ENCODE data around the gene SERHL2.
"Not testable (repeated sequence)": the region's sequence is repeated elsewhere in the genome, so short reads cannot be mapped to it uniquely, and the experiment has no call there.

SERHL2 gene

GRCh38 chr22:42611051-42611450, 57.3 kb downstream of the SERHL2 start:
- Histone ChIP-seq H3K27ac (ENCODE audit: low read length) (no peak overlapping the region), H3K4me1 (ENCODE audit: control insufficient read depth in 1 of 2, insufficient read depth in 2 of 2, low read length in 2 of 2) (peaks cover 20 to 54% of the 10 kb centered on the region in 2 donors), H3K36me3 (ENCODE audit: control insufficient read depth in 1 of 2, insufficient read depth in 2 of 2, low read length in 2 of 2) (peaks cover 4 to 14% of the 10 kb centered on the region in 2 donors), H3K4me3 (ENCODE audit: low read depth in 1 of 2, low read length in 2 of 2) (no peak overlapping the region), H3K9me3 (ENCODE audit: control insufficient read depth in 1 of 2, low read length in 2 of 2) (no peaks in the 10 kb centered on the region), H3K27me3 (ENCODE audit: low read depth, low read length) (no peaks in the 10 kb centered on the region)

- no peaks in the 10 kb centered on the region for H3K27me3 ChIP-seq (ENCODE audit: low read depth, low read length)
- no peaks in the 10 kb centered on the region for H3K9me3 ChIP-seq (ENCODE audit: control insufficient read depth in 1 of 2, low read length in 2 of 2)
- H3K36me3 ChIP-seq (ENCODE audit: control insufficient read depth in 1 of 2, insufficient read depth in 2 of 2, low read length in 2 of 2): peaks cover 4 to 14% of the 10 kb centered on the region in 2 donors
- peaks cover 20 to 54% of the 10 kb centered on the region in 2 donors for H3K4me1 ChIP-seq (ENCODE audit: control insufficient read depth in 1 of 2, insufficient read depth in 2 of 2, low read length in 2 of 2)
- no peak overlapping the region for H3K4me3 ChIP-seq (ENCODE audit: low read depth in 1 of 2, low read length in 2 of 2)
- peak overlapping the region; percentile 2 for H3K27ac ChIP-seq (ENCODE audit: low read length)
Observed at GRCh38 chr22:42612336-42612735, 58.6 kb downstream of the SERHL2 start.

- Histone ChIP-seq H3K9me3 (ENCODE audit: control insufficient read depth in 1 of 2, low read length in 2 of 2) (no peaks in the 10 kb centered on the region), H3K4me1 (ENCODE audit: control insufficient read depth in 1 of 2, insufficient read depth in 2 of 2, low read length in 2 of 2) (peaks cover 20 to 46% of the 10 kb centered on the region in 2 donors), H3K36me3 (ENCODE audit: control insufficient read depth in 1 of 2, insufficient read depth in 2 of 2, low read length in 2 of 2) (peaks cover 4 to 18% of the 10 kb centered on the region in 2 donors), H3K27ac (ENCODE audit: low read length) (peak overlapping the region; percentile 98), H3K4me3 (ENCODE audit: low read depth in 1 of 2, low read length in 2 of 2) (peak overlapping the region; percentile 72 to 76), H3K27me3 (ENCODE audit: low read depth, low read length) (no peaks in the 10 kb centered on the region)
Observed at GRCh38 chr22:42613872-42614301, 60.1 kb downstream of the SERHL2 start.

- Histone ChIP-seq H3K27me3 (ENCODE audit: low read depth, low read length) (no peaks in the 10 kb centered on the region), H3K27ac (ENCODE audit: low read length) (peak within 1 kb of the TSS; percentile 98), H3K9me3 (ENCODE audit: control insufficient read depth in 1 of 2, low read length in 2 of 2) (no peaks in the 10 kb centered on the region), H3K36me3 (ENCODE audit: control insufficient read depth in 1 of 2, insufficient read depth in 2 of 2, low read length in 2 of 2) (peaks cover 4 to 24% of the 10 kb centered on the region in 2 donors), H3K4me3 (ENCODE audit: low read depth in 1 of 2, low read length in 2 of 2) (peak within 1 kb of the TSS; percentile 72 to 76), H3K4me1 (ENCODE audit: control insufficient read depth in 1 of 2, insufficient read depth in 2 of 2, low read length in 2 of 2) (peaks cover 20 to 41% of the 10 kb centered on the region in 2 donors)
Observed at GRCh38 chr22:42614312-42615091, 60.7 kb downstream of the SERHL2 start, which contains the start of gene POLDIP3. Gene POLDIP3, minus strand, starts transcription at chr22:42614883. Its CDS starts 26 bp downstream, at chr22:42614857.

- Histone ChIP-seq H3K4me3 (ENCODE audit: low read depth in 1 of 2, low read length in 2 of 2) (peak overlapping the region; percentile 72 to 76), H3K4me1 (ENCODE audit: control insufficient read depth in 1 of 2, insufficient read depth in 2 of 2, low read length in 2 of 2) (peaks cover 20 to 38% of the 10 kb centered on the region in 2 donors), H3K9me3 (ENCODE audit: control insufficient read depth in 1 of 2, low read length in 2 of 2) (no peaks in the 10 kb centered on the region), H3K36me3 (ENCODE audit: control insufficient read depth in 1 of 2, insufficient read depth in 2 of 2, low read length in 2 of 2) (peaks cover 4 to 30% of the 10 kb centered on the region in 2 donors), H3K27me3 (ENCODE audit: low read depth, low read length) (no peaks in the 10 kb centered on the region), H3K27ac (ENCODE audit: low read length) (peak overlapping the region; percentile 98)
Observed at GRCh38 chr22:42615092-42615859, 61.5 kb downstream of the SERHL2 start.

GRCh38 chr22:42615860-42616175, 62.1 kb downstream of the SERHL2 start:
- Histone ChIP-seq H3K27ac (ENCODE audit: low read length) (peak overlapping the region; percentile 98), H3K36me3 (ENCODE audit: control insufficient read depth in 1 of 2, insufficient read depth in 2 of 2, low read length in 2 of 2) (peaks cover 4 to 30% of the 10 kb centered on the region in 2 donors), H3K4me1 (ENCODE audit: control insufficient read depth in 1 of 2, insufficient read depth in 2 of 2, low read length in 2 of 2) (peaks cover 17 to 32% of the 10 kb centered on the region in 2 donors), H3K4me3 (ENCODE audit: low read depth in 1 of 2, low read length in 2 of 2) (peak overlapping the region; percentile 37 to 72)
- H3K9me3 ChIP-seq (ENCODE audit: control insufficient read depth in 1 of 2, low read length in 2 of 2); H3K27me3 ChIP-seq (ENCODE audit: low read depth, low read length): not testable (repeated sequence)

- no peaks in the 10 kb centered on the region for H3K9me3 ChIP-seq (ENCODE audit: control insufficient read depth in 1 of 2, low read length in 2 of 2)
- no peak overlapping the region for H3K4me3 ChIP-seq (ENCODE audit: low read depth in 1 of 2, low read length in 2 of 2)
- H3K27ac ChIP-seq (ENCODE audit: low read length): no peak overlapping the region
- H3K36me3 ChIP-seq (ENCODE audit: control insufficient read depth in 1 of 2, insufficient read depth in 2 of 2, low read length in 2 of 2): peaks cover 0 to 34% of the 10 kb centered on the region in 2 donors
- H3K27me3 ChIP-seq (ENCODE audit: low read depth, low read length): no peaks in the 10 kb centered on the region
- H3K4me1 ChIP-seq (ENCODE audit: control insufficient read depth in 1 of 2, insufficient read depth in 2 of 2, low read length in 2 of 2): peaks cover 8 to 22% of the 10 kb centered on the region in 2 donors
Observed at GRCh38 chr22:42617155-42617983, 63.6 kb downstream of the SERHL2 start.

GRCh38 chr22:42619261-42620063, 65.7 kb downstream of the SERHL2 start:
- Histone ChIP-seq H3K9me3 (ENCODE audit: control insufficient read depth in 1 of 2, low read length in 2 of 2) (no peaks in the 10 kb centered on the region), H3K27me3 (ENCODE audit: low read depth, low read length) (no peaks in the 10 kb centered on the region), H3K27ac (ENCODE audit: low read length) (no peak overlapping the region), H3K36me3 (ENCODE audit: control insufficient read depth in 1 of 2, insufficient read depth in 2 of 2, low read length in 2 of 2) (peaks cover 0 to 46% of the 10 kb centered on the region in 2 donors), H3K4me1 (ENCODE audit: control insufficient read depth in 1 of 2, insufficient read depth in 2 of 2, low read length in 2 of 2) (peaks cover 0 to 5% of the 10 kb centered on the region in 2 donors), H3K4me3 (ENCODE audit: low read depth in 1 of 2, low read length in 2 of 2) (no peak overlapping the region)

- Histone ChIP-seq H3K36me3 (ENCODE audit: control insufficient read depth in 1 of 2, insufficient read depth in 2 of 2, low read length in 2 of 2) (peaks cover 4 to 44% of the 10 kb centered on the region in 2 donors), H3K9me3 (ENCODE audit: control insufficient read depth in 1 of 2, low read length in 2 of 2) (no peaks in the 10 kb centered on the region), H3K4me3 (ENCODE audit: low read depth in 1 of 2, low read length in 2 of 2) (no peak overlapping the region), H3K4me1 (ENCODE audit: control insufficient read depth in 1 of 2, insufficient read depth in 2 of 2, low read length in 2 of 2) (peaks cover 0 to 5% of the 10 kb centered on the region in 2 donors), H3K27me3 (ENCODE audit: low read depth, low read length) (no peaks in the 10 kb centered on the region), H3K27ac (ENCODE audit: low read length) (no peak overlapping the region)
Observed at GRCh38 chr22:42620084-42620483, 66.3 kb downstream of the SERHL2 start.

GRCh38 chr22:42621505-42622002, 67.8 kb downstream of the SERHL2 start:
- no peaks in the 10 kb centered on the region for H3K9me3 ChIP-seq (ENCODE audit: control insufficient read depth in 1 of 2, low read length in 2 of 2)
- peaks cover 0 to 5% of the 10 kb centered on the region in 2 donors for H3K4me1 ChIP-seq (ENCODE audit: control insufficient read depth in 1 of 2, insufficient read depth in 2 of 2, low read length in 2 of 2)
- no peak overlapping the region for H3K4me3 ChIP-seq (ENCODE audit: low read depth in 1 of 2, low read length in 2 of 2)
- H3K27ac ChIP-seq (ENCODE audit: low read length): no peak overlapping the region
- no peaks in the 10 kb centered on the region for H3K27me3 ChIP-seq (ENCODE audit: low read depth, low read length)
- H3K36me3 ChIP-seq (ENCODE audit: control insufficient read depth in 1 of 2, insufficient read depth in 2 of 2, low read length in 2 of 2): peaks cover 12 to 55% of the 10 kb centered on the region in 2 donors
